Mucosa of rectum (tissue), 2 donors: ENCODE data around the gene FRZB.

Experiments used
- H3K27ac ChIP-seq, 2 donors: one replicate each; pipeline ENCODE4 v1.7.0; 2013; ENCODE audit warnings: inconsistent platforms in 2 of 2, low read depth in 2 of 2, low read length in 2 of 2
- H3K27me3 ChIP-seq, 2 donors: one replicate each; pipeline ENCODE4 v1.7.0; 2013; ENCODE audit warnings: low read length in 2 of 2; ENCODE audit not compliant: control insufficient read depth in 2 of 2, insufficient read depth in 2 of 2
- H3K36me3 ChIP-seq, 2 donors: one replicate each; pipeline ENCODE4 v1.7.0; 2013; ENCODE audit warnings: low read length in 2 of 2; ENCODE audit not compliant: control insufficient read depth in 2 of 2, insufficient read depth in 2 of 2
- H3K4me1 ChIP-seq, 2 donors: one replicate each; pipeline ENCODE4 v1.7.0; 2013; ENCODE audit warnings: low read length in 2 of 2, mild to moderate bottlenecking in 1 of 2; ENCODE audit not compliant: control insufficient read depth in 2 of 2, insufficient read depth in 2 of 2
- H3K4me3 ChIP-seq, 2 donors: one replicate each; pipeline ENCODE4 v1.7.0; 2013; ENCODE audit warnings: low read length in 2 of 2
- H3K9ac ChIP-seq, 2 donors: one replicate each; pipeline ENCODE4 v1.7.0; 2013; ENCODE audit warnings: low read length in 2 of 2, low read depth in 1 of 2, mild to moderate bottlenecking in 1 of 2
- H3K9me3 ChIP-seq, 2 donors: one replicate each; pipeline ENCODE4 v1.7.0; 2013; ENCODE audit warnings: low read length in 2 of 2; ENCODE audit not compliant: control insufficient read depth in 2 of 2
- donor health status: healthy.
- donor health status: Normal muscosa, but diverticular disease.

Gene FRZB

DNA sequence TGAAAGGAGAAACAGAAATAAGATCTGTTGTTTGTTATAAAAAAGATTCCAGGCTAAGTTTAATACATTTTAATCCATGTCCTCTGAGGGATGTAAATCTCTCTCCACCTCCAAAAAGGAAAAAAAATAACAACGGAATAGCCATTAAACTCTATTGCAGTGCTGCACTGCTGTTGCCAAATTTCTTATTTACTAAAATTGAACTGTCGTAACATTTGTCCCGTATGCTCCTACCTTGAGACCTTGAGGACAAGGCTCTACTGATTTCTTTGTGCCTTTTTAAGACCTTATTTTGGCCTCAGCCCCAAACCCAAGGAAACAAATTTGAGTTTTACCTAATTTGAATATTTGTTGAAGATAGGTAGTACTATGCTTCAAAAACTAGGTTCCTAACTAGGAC is 56.4 kb downstream of the FRZB start:
- Histone ChIP-seq H3K4me1 (no peaks in the 10 kb centered on the region), H3K4me3 (no peak overlapping the region), H3K27ac (no peak overlapping the region), H3K36me3 (no peaks in the 10 kb centered on the region), H3K9ac (no peak overlapping the region), H3K27me3 (no peaks in the 10 kb centered on the region), H3K9me3 (no peaks in the 10 kb centered on the region)

DNA sequence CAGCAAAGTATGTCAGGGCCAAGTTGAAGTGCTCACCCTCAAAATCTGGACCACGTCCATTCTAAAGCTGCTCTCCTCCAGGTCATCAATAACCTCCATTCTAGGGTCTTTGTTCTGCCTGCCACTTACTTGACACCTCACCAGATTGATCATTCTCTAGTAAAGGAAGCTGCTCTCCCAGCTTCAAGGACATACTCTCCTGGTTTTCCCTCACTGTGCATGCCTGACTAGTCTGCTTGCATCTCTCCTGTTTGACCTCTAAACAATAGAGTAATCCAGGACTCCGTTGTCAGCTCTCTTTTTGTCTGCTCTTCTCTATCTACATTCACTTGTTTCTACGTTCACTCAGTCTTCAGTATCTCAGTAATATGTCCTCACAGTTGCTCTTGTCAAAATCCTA is 59.1 kb downstream of the FRZB start:
- Histone ChIP-seq H3K4me3 (no peak overlapping the region), H3K27ac (no peak overlapping the region), H3K27me3 (no peaks in the 10 kb centered on the region), H3K4me1 (no peaks in the 10 kb centered on the region), H3K36me3 (no peaks in the 10 kb centered on the region), H3K9me3 (no peaks in the 10 kb centered on the region), H3K9ac (no peak overlapping the region)

DNA sequence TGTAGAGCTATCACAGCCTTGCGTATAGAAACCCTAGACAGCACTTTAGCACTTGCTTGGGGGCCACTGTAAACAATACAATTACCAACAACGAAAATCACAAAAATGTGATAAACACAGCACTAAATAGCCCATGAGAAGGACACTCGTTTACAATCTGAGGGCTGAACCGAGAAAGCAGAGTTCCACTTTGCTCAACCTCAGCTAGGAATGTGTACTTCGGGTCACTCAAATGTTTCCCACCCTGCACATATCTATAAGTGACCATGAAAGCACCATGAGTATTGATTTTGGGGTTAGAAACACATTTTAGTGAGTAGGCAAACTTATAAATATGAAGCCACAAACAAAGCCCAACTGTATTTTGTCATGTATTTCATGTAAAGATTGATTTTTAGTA is 62.3 kb downstream of the FRZB start:
- H3K9me3 ChIP-seq, result no peaks in the 10 kb centered on the region
- no peaks in the 10 kb centered on the region for H3K27me3 ChIP-seq
- no peaks in the 10 kb centered on the region for H3K4me1 ChIP-seq
- H3K27ac ChIP-seq, result no peak overlapping the region
- no peak overlapping the region for H3K9ac ChIP-seq
- H3K36me3 ChIP-seq, result no peaks in the 10 kb centered on the region
- H3K4me3 ChIP-seq, result no peak overlapping the region

DNA sequence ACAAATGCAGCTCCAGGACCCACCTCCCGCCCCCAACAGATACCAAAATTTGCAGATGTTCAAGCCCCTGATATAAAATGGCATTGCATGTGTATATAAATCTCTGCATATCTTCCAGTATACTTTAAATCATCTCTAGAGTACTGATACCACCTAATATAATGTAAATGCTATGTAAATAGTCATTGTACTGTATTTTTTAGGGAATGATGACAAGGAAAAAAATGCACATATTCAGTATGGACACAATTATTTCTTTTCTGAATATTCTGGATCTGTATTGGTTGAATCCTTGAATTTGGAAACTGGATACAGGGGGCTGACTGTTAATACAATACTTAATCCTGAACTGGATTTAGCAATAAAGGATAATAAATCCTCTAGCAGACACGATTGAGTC is 67.7 kb downstream of the FRZB start:
- Histone ChIP-seq H3K4me1 (no peaks in the 10 kb centered on the region), H3K9ac (no peak overlapping the region), H3K4me3 (no peak overlapping the region), H3K36me3 (no peaks in the 10 kb centered on the region), H3K27me3 (no peaks in the 10 kb centered on the region), H3K27ac (no peak overlapping the region), H3K9me3 (no peaks in the 10 kb centered on the region)

DNA sequence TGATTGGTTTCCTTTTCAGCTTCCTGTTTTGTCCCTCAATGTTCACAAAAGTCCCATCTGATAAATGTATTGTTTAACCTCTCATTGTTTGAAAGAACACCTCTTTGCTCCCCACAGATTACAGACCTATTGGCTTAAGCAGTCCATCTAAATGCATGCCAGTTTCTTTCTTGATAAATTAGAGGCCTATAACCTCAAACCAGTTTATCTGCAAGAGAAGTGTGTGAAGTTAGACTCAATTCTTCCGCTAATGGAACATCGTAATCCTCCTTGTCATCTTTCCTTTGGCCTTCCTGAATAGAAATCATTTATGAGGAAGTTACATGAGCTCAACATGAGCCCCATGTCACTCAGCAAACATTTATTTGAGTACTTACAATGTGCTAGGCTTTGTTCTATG is 74.0 kb downstream of the FRZB start:
- Histone ChIP-seq H3K9ac (no peak overlapping the region), H3K4me3 (no peak overlapping the region), H3K27ac (no peak overlapping the region), H3K27me3 (no peaks in the 10 kb centered on the region), H3K9me3 (no peaks in the 10 kb centered on the region), H3K36me3 (no peaks in the 10 kb centered on the region), H3K4me1 (no peaks in the 10 kb centered on the region)

DNA sequence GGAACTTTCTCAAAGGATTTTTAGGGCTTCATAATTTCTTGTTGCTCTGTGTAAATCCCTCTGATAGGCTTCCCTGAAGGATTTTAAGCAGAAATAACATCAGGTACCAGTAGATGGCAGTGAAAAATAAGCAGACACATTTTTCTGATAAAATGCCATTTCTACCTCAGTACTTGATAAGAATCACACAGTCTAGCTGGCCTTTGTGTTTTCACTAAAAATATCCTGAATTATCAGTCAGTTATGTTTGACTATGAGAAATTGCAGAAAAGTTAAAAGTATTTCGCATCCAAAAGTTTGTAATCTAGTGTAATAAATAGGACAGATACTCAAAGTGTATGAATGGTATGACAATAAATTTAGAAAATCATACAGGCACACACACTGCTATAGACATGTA is 81.7 kb downstream of the FRZB start:
- H3K36me3 ChIP-seq, result peaks cover 0 to 6% of the 10 kb centered on the region in 2 donors
- no peaks in the 10 kb centered on the region for H3K27me3 ChIP-seq
- no peaks in the 10 kb centered on the region for H3K9me3 ChIP-seq
- H3K9ac ChIP-seq, result no peak overlapping the region
- no peak overlapping the region for H3K4me3 ChIP-seq
- no peaks in the 10 kb centered on the region for H3K4me1 ChIP-seq
- no peak overlapping the region for H3K27ac ChIP-seq

DNA sequence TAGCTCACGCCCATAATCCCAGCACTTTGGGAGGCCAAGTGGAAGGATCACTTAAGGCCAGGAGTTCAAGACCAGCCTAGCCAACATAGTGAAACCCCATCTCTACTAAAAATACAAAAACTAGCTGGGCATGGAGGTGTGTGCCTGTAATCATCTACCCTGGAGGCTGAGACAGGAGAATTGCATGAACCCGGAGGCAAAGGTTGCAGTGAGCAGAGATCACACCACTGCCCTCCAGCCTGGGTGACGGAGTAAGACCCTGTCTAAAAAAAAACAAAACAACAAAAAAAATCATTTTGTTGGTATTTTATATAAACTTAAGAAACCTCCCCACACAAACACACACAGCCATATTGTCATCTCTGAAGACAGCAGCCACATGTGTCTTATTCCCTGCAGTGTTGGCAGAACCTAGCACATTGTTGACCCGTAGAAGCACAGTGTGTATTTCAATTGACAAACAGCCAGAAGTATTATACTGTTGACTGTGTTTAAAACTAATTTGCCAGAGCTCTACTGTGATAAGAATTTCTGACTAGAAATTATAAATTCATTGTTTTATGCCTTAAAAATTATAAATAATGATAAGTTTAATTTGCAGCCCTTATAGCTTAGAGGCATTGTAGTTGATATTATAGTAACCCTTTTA is 82.3 kb downstream of the FRZB start:
- no peaks in the 10 kb centered on the region for H3K27me3 ChIP-seq
- H3K36me3 ChIP-seq, result peaks cover 0 to 6% of the 10 kb centered on the region in 2 donors
- H3K4me3 ChIP-seq, result no peak overlapping the region
- H3K9ac ChIP-seq, result no peak overlapping the region
- no peak overlapping the region for H3K27ac ChIP-seq
- no peaks in the 10 kb centered on the region for H3K4me1 ChIP-seq
- no peaks in the 10 kb centered on the region for H3K9me3 ChIP-seq
